ENCODE measurements around the gene CAND1.

Gene CAND1

GRCh38 chr12:67268896-67269632 lies at the start of gene CAND1:
TSS of gene CAND1 (plus strand) at chr12:67269358. CDS start at chr12:67269718, 360 bp downstream.
- H3F3A ChIP-seq (ENCODE audit: insufficient read depth, low read length), result peaks cover 23% of the 10 kb centered on the region
- H3K9ac ChIP-seq (ENCODE audit: low read length), result peak within 1 kb of the TSS; percentile 94
- peaks cover 29% of the 10 kb centered on the region for H3K4me1 ChIP-seq (ENCODE audit: low read length)
- peak within 1 kb of the TSS; percentile 90 for H3K4me3 ChIP-seq (ENCODE audit: low read length)
- H3K79me2 ChIP-seq (ENCODE audit: low read length), result peaks cover 45% of the 10 kb centered on the region
- no peaks in the 10 kb centered on the region for H3K36me3 ChIP-seq (replicated peaks; ENCODE audit: insufficient read depth, low read length)
- peak within 1 kb of the TSS; percentile 88 for H3K27ac ChIP-seq (ENCODE audit: low read length)
- peak; percentile 99 for DNase-seq
- no peaks in the 10 kb centered on the region for H3K9me3 ChIP-seq (replicated peaks; ENCODE audit: insufficient read depth, low read length)
- no peaks in the 10 kb centered on the region for H3K27me3 ChIP-seq (replicated peaks; ENCODE audit: insufficient read depth, low read length)
- peak within 1 kb of the TSS; percentile 64 for H3K4me2 ChIP-seq (ENCODE audit: low read depth, low read length)
- TF ChIP-seq EZH2 (optimal IDR thresholded peaks at IDR 0.05; ENCODE audit: low read depth, low read length) (no peak), CTCF (IDR thresholded peaks at IDR 0.05; ENCODE audit: low read length) (no peak; the same call in 1 of the 2 replicates), EZH2phosphoT487 (IDR thresholded peaks at IDR 0.05; ENCODE audit: low read length) (no peak)
- no peaks in the 10 kb centered on the region for H3K9me2 ChIP-seq (replicated peaks; ENCODE audit: insufficient read depth, low read length)
- peaks cover 34% of the 10 kb centered on the region for H4K20me1 ChIP-seq (ENCODE audit: insufficient read depth, low read length)
- H2AFZ ChIP-seq (ENCODE audit: low read length), result peak within 1 kb of the TSS; percentile 87

- Histone ChIP-seq H4K20me1 (ENCODE audit: insufficient read depth, low read length) (no peaks in the 10 kb centered on the region), H2AFZ (ENCODE audit: low read length) (no peak overlapping the region), H3K27me3 (replicated peaks; ENCODE audit: insufficient read depth, low read length) (no peaks in the 10 kb centered on the region), H3K9me2 (replicated peaks; ENCODE audit: insufficient read depth, low read length) (no peaks in the 10 kb centered on the region), H3K36me3 (replicated peaks; ENCODE audit: insufficient read depth, low read length) (no peaks in the 10 kb centered on the region), H3F3A (ENCODE audit: insufficient read depth, low read length) (no peaks in the 10 kb centered on the region), H3K4me3 (ENCODE audit: low read length) (no peak overlapping the region), H3K9ac (ENCODE audit: low read length) (no peak overlapping the region), H3K79me2 (ENCODE audit: low read length) (no peaks in the 10 kb centered on the region), H3K27ac (ENCODE audit: low read length) (no peak overlapping the region), H3K4me1 (ENCODE audit: low read length) (no peaks in the 10 kb centered on the region), H3K4me2 (ENCODE audit: low read depth, low read length) (no peak overlapping the region), H3K9me3 (replicated peaks; ENCODE audit: insufficient read depth, low read length) (no peaks in the 10 kb centered on the region)
- no peak for DNase-seq
- TF ChIP-seq CTCF (IDR thresholded peaks at IDR 0.05; ENCODE audit: low read length), result peak; percentile 36
- no peak for TF ChIP-seq EZH2phosphoT487 (IDR thresholded peaks at IDR 0.05; ENCODE audit: low read length)
These were observed 49.1 kb upstream of the CAND1 start for GRCh38 chr12:67220065-67220464.

GRCh38 chr12:67222302-67222701 lies 46.9 kb upstream of the CAND1 start:
- H3K4me2 ChIP-seq (ENCODE audit: low read depth, low read length), result no peak overlapping the region
- no peaks in the 10 kb centered on the region for H3K9me2 ChIP-seq (replicated peaks; ENCODE audit: insufficient read depth, low read length)
- no peak for DNase-seq
- no peak overlapping the region for H3K27ac ChIP-seq (ENCODE audit: low read length)
- no peak overlapping the region for H3K9ac ChIP-seq (ENCODE audit: low read length)
- H3K79me2 ChIP-seq (ENCODE audit: low read length), result no peaks in the 10 kb centered on the region
- no peaks in the 10 kb centered on the region for H3K27me3 ChIP-seq (replicated peaks; ENCODE audit: insufficient read depth, low read length)
- TF ChIP-seq EZH2phosphoT487 (IDR thresholded peaks at IDR 0.05; ENCODE audit: low read length), result no peak
- no peak for TF ChIP-seq EZH2 (optimal IDR thresholded peaks at IDR 0.05; ENCODE audit: low read depth, low read length)
- TF ChIP-seq CTCF (IDR thresholded peaks at IDR 0.05; ENCODE audit: low read length), result peak; percentile 28
- no peaks in the 10 kb centered on the region for H3K36me3 ChIP-seq (replicated peaks; ENCODE audit: insufficient read depth, low read length)
- no peaks in the 10 kb centered on the region for H3F3A ChIP-seq (ENCODE audit: insufficient read depth, low read length)
- no peaks in the 10 kb centered on the region for H3K4me1 ChIP-seq (ENCODE audit: low read length)
- H3K4me3 ChIP-seq (ENCODE audit: low read length), result no peak overlapping the region
- H4K20me1 ChIP-seq (ENCODE audit: insufficient read depth, low read length), result no peaks in the 10 kb centered on the region
- no peaks in the 10 kb centered on the region for H3K9me3 ChIP-seq (replicated peaks; ENCODE audit: insufficient read depth, low read length)
- no peak overlapping the region for H2AFZ ChIP-seq (ENCODE audit: low read length)
